Esophagus (tissue), 2 donors: ENCODE results near the gene SEC23A. TPM values are rescaled to one million over a fixed set of nuclear protein-coding genes. Genes with fewer than 3 reads are reported as not detected.

Experiments
- H3K27ac ChIP-seq, 2 donors: one replicate each; pipeline ENCODE4 v1.5.1; 2013; ENCODE audit warnings: low read depth in 2 of 2, mild to moderate bottlenecking in 2 of 2, inconsistent platforms in 1 of 2, low read length in 1 of 2, moderate library complexity in 1 of 2
- H3K27me3 ChIP-seq, 2 donors: one replicate each; pipeline ENCODE4 v1.6.1; 2013; ENCODE audit warnings: low read length in 2 of 2, control low read depth in 1 of 2, mild to moderate bottlenecking in 1 of 2; ENCODE audit not compliant: insufficient read depth in 2 of 2, control insufficient read depth in 1 of 2
- H3K36me3 ChIP-seq, 2 donors: one replicate each; pipeline ENCODE4 v1.6.1; 2013; ENCODE audit warnings: low read length in 1 of 2; ENCODE audit not compliant: control insufficient read depth in 2 of 2, insufficient read depth in 2 of 2
- H3K4me1 ChIP-seq, 2 donors: one replicate each; pipeline ENCODE4 v1.6.1; 2013; ENCODE audit warnings: low read length in 1 of 2; ENCODE audit not compliant: control insufficient read depth in 2 of 2, insufficient read depth in 2 of 2
- H3K4me3 ChIP-seq, 2 donors: one replicate each; pipeline ENCODE4 v1.5.1; 2013; ENCODE audit warnings: low read length in 2 of 2, mild to moderate bottlenecking in 2 of 2, low read depth in 1 of 2, moderate library complexity in 1 of 2
- H3K9me3 ChIP-seq, 2 donors: one replicate each; pipeline ENCODE4 v1.6.1; 2013; ENCODE audit warnings: mild to moderate bottlenecking in 2 of 2, low read depth in 1 of 2, low read length in 1 of 2, moderate library complexity in 1 of 2; ENCODE audit not compliant: control insufficient read depth in 2 of 2, insufficient read depth in 1 of 2
- WGBS, 2 donors: extraction: QIAGEN DNeasy Blood & Tissue Kit; methylation state at CpG; one replicate each; pipeline ENCODE4 v1.1.7; 2013; 5-methylcytosine and 5-hydroxymethylcytosine counted together
- polyA plus RNA-seq, 2 donors: library from polyadenylated mRNA; stranded (reverse); fragments of 200-250 nt; gene quantifications; one replicate each; pipeline ENCODE4 v1.2.3, GENCODE V29; 2013
- donor health status: healthy with polysubstance abuse.
- donor health status: Bipolar disorder and iron deficiency.

SEC23A gene
- polyA plus RNA-seq, 2 donors: 5.9 to 12.2 TPM

- no peaks in the 10 kb centered on the region for H3K27me3 ChIP-seq
- H3K4me3 ChIP-seq: no peak overlapping the region
- peaks cover 0 to 4% of the 10 kb centered on the region in 2 donors for H3K36me3 ChIP-seq
- no peak overlapping the region for H3K27ac ChIP-seq
- H3K4me1 ChIP-seq: no peaks in the 10 kb centered on the region
- WGBS, 2 donors: 96% methylated on average over 5 of the region's 5 CpGs
- no peaks in the 10 kb centered on the region for H3K9me3 ChIP-seq
Observed at GRCh38 chr14:39036760-39037159, 66.3 kb downstream of the SEC23A start.

- Histone ChIP-seq H3K9me3 (no peaks in the 10 kb centered on the region), H3K27me3 (no peaks in the 10 kb centered on the region), H3K36me3 (peaks cover 0 to 5% of the 10 kb centered on the region in 2 donors), H3K4me3 (no peak overlapping the region), H3K4me1 (no peaks in the 10 kb centered on the region), H3K27ac (no peak overlapping the region)
Observed at GRCh38 chr14:39035336-39035735, 67.7 kb downstream of the SEC23A start.

GRCh38 chr14:39034481-39035296 is 68.3 kb downstream of the SEC23A start:
- no peaks in the 10 kb centered on the region for H3K27me3 ChIP-seq
- no peaks in the 10 kb centered on the region for H3K4me1 ChIP-seq
- H3K36me3 ChIP-seq: peaks cover 0 to 10% of the 10 kb centered on the region in 2 donors
- no peak overlapping the region for H3K27ac ChIP-seq
- no peaks in the 10 kb centered on the region for H3K9me3 ChIP-seq
- no peak overlapping the region for H3K4me3 ChIP-seq
- WGBS, 2 donors: 61 to 70% methylated on average over 3 of the region's 3 CpGs

GRCh38 chr14:39033371-39033770 is 69.7 kb downstream of the SEC23A start:
- H3K27me3 ChIP-seq: no peaks in the 10 kb centered on the region
- no peak overlapping the region for H3K27ac ChIP-seq
- H3K9me3 ChIP-seq: no peaks in the 10 kb centered on the region
- H3K4me3 ChIP-seq: no peak overlapping the region
- H3K4me1 ChIP-seq: no peaks in the 10 kb centered on the region
- peaks cover 0 to 10% of the 10 kb centered on the region in 2 donors for H3K36me3 ChIP-seq
- 77 to 80% methylated on average over 4 of the region's 4 CpGs for WGBS, 2 donors

- Histone ChIP-seq H3K9me3 (no peaks in the 10 kb centered on the region), H3K4me1 (no peaks in the 10 kb centered on the region), H3K36me3 (peaks cover 0 to 10% of the 10 kb centered on the region in 2 donors), H3K27me3 (no peaks in the 10 kb centered on the region), H3K4me3 (no peak overlapping the region), H3K27ac (no peak overlapping the region)
- 95 to 98% methylated on average over 10 of the region's 10 CpGs for WGBS, 2 donors
Observed at GRCh38 chr14:39030209-39030608, 72.8 kb downstream of the SEC23A start.

- Histone ChIP-seq H3K4me1 (no peaks in the 10 kb centered on the region), H3K27ac (no peak overlapping the region), H3K4me3 (no peak overlapping the region), H3K9me3 (no peaks in the 10 kb centered on the region), H3K27me3 (no peaks in the 10 kb centered on the region), H3K36me3 (peaks cover 0 to 10% of the 10 kb centered on the region in 2 donors)
- WGBS, 2 donors: 89 to 94% methylated on average over 8 of the region's 8 CpGs
Observed at GRCh38 chr14:39029789-39030188, 73.2 kb downstream of the SEC23A start.

GRCh38 chr14:39028620-39029019 is 74.4 kb downstream of the SEC23A start:
- H3K27me3 ChIP-seq: no peaks in the 10 kb centered on the region
- H3K36me3 ChIP-seq: peaks cover 0 to 10% of the 10 kb centered on the region in 2 donors
- no peaks in the 10 kb centered on the region for H3K9me3 ChIP-seq
- H3K27ac ChIP-seq: no peak overlapping the region
- no peak overlapping the region for H3K4me3 ChIP-seq
- H3K4me1 ChIP-seq: no peaks in the 10 kb centered on the region

- H3K27me3 ChIP-seq: no peaks in the 10 kb centered on the region
- WGBS, 2 donors: 58 to 74% methylated on average over 3 of the region's 3 CpGs
- no peaks in the 10 kb centered on the region for H3K4me1 ChIP-seq
- H3K4me3 ChIP-seq: no peak overlapping the region
- H3K27ac ChIP-seq: no peak overlapping the region
- H3K36me3 ChIP-seq: peaks cover 0 to 10% of the 10 kb centered on the region in 2 donors
- no peaks in the 10 kb centered on the region for H3K9me3 ChIP-seq
Observed at GRCh38 chr14:39025810-39026627, 77.0 kb downstream of the SEC23A start.

- Histone ChIP-seq H3K4me1 (no peaks in the 10 kb centered on the region), H3K4me3 (no peak overlapping the region), H3K36me3 (peaks cover 0 to 7% of the 10 kb centered on the region in 2 donors), H3K9me3 (no peaks in the 10 kb centered on the region), H3K27me3 (no peaks in the 10 kb centered on the region), H3K27ac (no peak overlapping the region)
- WGBS, 2 donors: 73 to 88% methylated on average over 3 of the region's 3 CpGs
Observed at GRCh38 chr14:39025250-39025809, 77.7 kb downstream of the SEC23A start.
